Vagina (tissue), 2 donors: ENCODE results near the gene CBLB.

ENCODE experiments used
- CTCF ChIP-seq, 3 experiments: fragments of 450-650 bp in 2 of 3; fragments of 200-600 bp in 1 of 3; sonication (generic) in 1 of 3; IDR thresholded peaks; one replicate each; pipeline ENCODE4 v1.5.1; 2017 to 2019; ENCODE audit warnings: antibody characterized with exemption in 3 of 3, mild to moderate bottlenecking in 2 of 3, moderate library complexity in 2 of 3
- POLR2A ChIP-seq, 2 donors: fragments of 450-650 bp; IDR thresholded peaks; one replicate each; pipeline ENCODE4 v1.6.1; 2017; ENCODE audit warnings: antibody characterized with exemption in 2 of 2, mild to moderate bottlenecking in 2 of 2, moderate library complexity in 2 of 2
- POLR2AphosphoS5 ChIP-seq, 2 donors: sonication (generic); formaldehyde crosslinking; IDR thresholded peaks; one replicate each; pipeline ENCODE4 v1.9.0; 2017; ENCODE audit warnings: antibody characterized with exemption in 2 of 2, mild to moderate bottlenecking in 2 of 2, low read depth in 1 of 2; ENCODE audit not compliant: insufficient read depth in 1 of 2

GRCh38 chr3:105678017-105678416 lies 190.8 kb downstream of the CBLB start:
- TF ChIP-seq CTCF (IDR thresholded peaks at IDR 0.05) (no peak), POLR2A (IDR thresholded peaks at IDR 0.05) (no peak), POLR2AphosphoS5 (IDR thresholded peaks at IDR 0.05; ENCODE audit: insufficient read depth in 1 of 2, low read depth in 1 of 2) (no peak)
